ENCODE results near the gene TNFAIP2.

DNA sequence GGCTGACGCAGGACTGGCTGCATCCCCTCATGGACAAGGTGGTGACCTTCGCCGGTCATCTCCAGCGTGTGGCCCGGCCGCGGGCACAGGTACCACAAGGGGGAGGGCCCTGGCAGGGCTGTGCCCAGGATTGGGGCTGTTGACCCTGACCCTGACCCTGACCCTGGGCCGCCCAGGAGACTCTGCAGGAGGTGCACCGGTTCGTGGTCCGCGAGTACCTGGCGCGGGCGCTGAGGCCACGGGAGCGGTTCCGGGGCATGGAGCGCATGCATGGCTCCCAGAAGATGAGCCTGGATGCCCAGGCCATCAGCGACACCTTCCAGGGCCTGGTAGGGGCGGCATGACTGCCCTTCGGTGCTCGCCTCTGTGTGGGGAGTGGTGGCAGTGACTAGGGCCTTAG is 15.8 kb upstream of the TNFAIP2 start:
- TF ChIP-seq CTCF (conservative IDR thresholded peaks at IDR 0.05; ENCODE audit: low read depth, low read length) (no peak), EZH2phosphoT487 (IDR thresholded peaks at IDR 0.05; ENCODE audit: borderline replicate concordance, low read length) (no peak)

Data from PC-3 (cell line).